Measurements from ENCODE around the gene PKD2L2. TPM values are rescaled to one million over a fixed set of nuclear protein-coding genes. Genes with fewer than 3 reads are reported as not detected.

PKD2L2 gene
- total RNA-seq, 2 experiments from 2014 or later = not detected

DNA sequence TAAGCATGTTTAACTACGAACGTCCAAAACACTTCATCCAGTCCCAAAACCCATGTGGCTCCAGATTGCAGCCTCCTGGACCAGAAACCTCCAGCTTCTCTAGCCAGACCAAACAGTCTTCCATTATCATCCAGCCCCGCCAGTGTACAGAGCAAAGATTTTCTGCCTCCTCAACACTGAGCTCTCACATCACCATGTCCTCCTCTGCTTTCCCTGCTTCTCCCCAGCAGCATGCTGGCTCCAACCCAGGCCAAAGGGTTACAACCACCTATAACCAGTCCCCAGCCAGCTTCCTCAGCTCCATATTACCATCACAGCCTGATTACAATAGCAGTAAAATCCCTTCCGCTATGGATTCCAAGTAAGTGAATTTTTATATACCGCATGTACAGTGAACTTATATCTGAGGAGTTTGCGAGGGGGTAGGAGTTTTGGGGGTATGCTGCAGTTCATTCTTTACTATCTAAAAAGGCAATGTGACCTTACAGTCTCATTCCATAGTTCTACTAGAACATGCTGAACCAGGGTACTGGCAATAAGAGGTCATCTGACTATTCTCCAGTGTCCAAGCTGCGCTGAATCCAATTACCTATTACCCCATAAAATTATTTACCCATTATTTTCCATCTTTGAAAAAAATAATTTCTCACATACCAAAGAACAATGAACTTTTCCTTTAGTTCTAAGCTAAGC is 18.5 kb upstream of the PKD2L2 start:
- intact Hi-C loops (cut with micrococcal nuclease) = no loop called here
- Mint-ChIP-seq H3K27me3 (no peaks in the 10 kb centered on the region), H3K27ac (no peak overlapping the region), H3K4me3 (no peak overlapping the region), H3K36me3 (ENCODE audit: low read depth) (no peaks in the 10 kb centered on the region), H3K4me1 (ENCODE audit: low read depth) (no peaks in the 10 kb centered on the region), H3K9me3 (no peaks in the 10 kb centered on the region)
- TF ChIP-seq, protein P1, sequence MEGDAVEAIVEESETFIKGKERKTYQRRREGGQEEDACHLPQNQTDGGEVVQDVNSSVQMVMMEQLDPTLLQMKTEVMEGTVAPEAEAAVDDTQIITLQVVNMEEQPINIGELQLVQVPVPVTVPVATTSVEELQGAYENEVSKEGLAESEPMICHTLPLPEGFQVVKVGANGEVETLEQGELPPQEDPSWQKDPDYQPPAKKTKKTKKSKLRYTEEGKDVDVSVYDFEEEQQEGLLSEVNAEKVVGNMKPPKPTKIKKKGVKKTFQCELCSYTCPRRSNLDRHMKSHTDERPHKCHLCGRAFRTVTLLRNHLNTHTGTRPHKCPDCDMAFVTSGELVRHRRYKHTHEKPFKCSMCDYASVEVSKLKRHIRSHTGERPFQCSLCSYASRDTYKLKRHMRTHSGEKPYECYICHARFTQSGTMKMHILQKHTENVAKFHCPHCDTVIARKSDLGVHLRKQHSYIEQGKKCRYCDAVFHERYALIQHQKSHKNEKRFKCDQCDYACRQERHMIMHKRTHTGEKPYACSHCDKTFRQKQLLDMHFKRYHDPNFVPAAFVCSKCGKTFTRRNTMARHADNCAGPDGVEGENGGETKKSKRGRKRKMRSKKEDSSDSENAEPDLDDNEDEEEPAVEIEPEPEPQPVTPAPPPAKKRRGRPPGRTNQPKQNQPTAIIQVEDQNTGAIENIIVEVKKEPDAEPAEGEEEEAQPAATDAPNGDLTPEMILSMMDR (IDR thresholded peaks at IDR 0.05) = no peak
- CTCF ChIA-PET = interaction anchor here (0.9 kb wide), 1 partner anchor 11 kb away, joined by 3 read pairs; no protein-coding TSS in a partner anchor
- DNase-seq (no peak), ATAC-seq (no peak)
- POLR2A ChIA-PET = no interaction called here

DNA sequence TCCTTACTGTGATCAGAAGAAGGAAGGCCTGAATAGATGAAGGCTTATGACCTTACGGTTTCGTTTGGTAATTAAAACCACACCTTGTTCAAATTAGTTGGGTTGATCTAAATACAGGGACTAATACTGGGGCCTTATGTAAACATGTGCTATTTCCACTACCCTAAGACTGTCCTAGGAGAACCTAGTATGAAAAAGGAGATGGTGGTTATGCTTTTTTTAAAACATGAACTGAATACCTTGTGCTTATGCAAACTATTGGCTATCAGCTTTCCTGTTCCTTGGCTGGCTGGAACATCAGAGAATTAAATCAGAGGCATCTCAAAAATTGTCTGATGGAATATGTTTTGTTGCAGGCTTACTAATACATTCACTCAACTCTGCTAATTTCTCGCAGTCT is 17.7 kb upstream of the PKD2L2 start:
- no peaks in the 10 kb centered on the region for H3K36me3 Mint-ChIP-seq (ENCODE audit: low read depth)
- TF ChIP-seq, protein P1 (IDR thresholded peaks at IDR 0.05) = no peak
- no peaks in the 10 kb centered on the region for H3K4me1 Mint-ChIP-seq (ENCODE audit: low read depth)
- ChIA-PET CTCF (no interaction called here), POLR2A (interaction anchor here (1.1 kb wide), 1 partner anchor 17 kb away, joined by 4 read pairs; the partner anchor contains the start of gene PKD2L2)
- ATAC-seq = no peak
- intact Hi-C loops (cut with micrococcal nuclease) = no loop called here
- H3K27me3 Mint-ChIP-seq = no peaks in the 10 kb centered on the region
- no peaks in the 10 kb centered on the region for H3K9me3 Mint-ChIP-seq
- H3K4me3 Mint-ChIP-seq = no peak overlapping the region
- no peak for DNase-seq
- no peak overlapping the region for H3K27ac Mint-ChIP-seq

DNA sequence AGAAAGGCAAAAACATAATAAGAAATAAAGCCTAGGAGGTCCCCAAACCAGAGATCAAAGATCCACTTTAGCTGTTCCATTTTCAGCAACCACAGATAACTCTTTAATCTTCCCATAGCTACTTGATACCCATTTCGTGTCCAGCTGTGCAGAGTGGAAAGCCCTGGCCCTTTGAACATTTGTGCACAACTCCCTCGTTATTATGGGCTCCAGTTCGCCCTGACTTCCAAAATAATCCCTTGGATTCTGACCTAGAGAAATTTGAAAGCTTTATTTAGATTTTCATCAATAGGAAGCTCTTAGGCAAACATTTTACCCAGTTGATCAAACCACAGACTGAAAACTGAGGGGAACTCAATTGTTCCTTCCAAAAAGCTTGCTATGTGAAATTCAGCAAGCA is 16.8 kb upstream of the PKD2L2 start:
- Mint-ChIP-seq H3K36me3 (ENCODE audit: low read depth) (no peaks in the 10 kb centered on the region), H3K4me3 (no peak overlapping the region), H3K9me3 (no peaks in the 10 kb centered on the region), H3K4me1 (ENCODE audit: low read depth) (no peaks in the 10 kb centered on the region), H3K27ac (no peak overlapping the region), H3K27me3 (no peaks in the 10 kb centered on the region)
- DNase-seq = no peak
- CTCF ChIA-PET = interaction anchor here (0.6 kb wide), 1 partner anchor 94 kb away, joined by 3 read pairs; no protein-coding TSS in a partner anchor
- intact Hi-C loops (cut with micrococcal nuclease) = no loop called here
- POLR2A ChIA-PET = no interaction called here
- TF ChIP-seq, protein P1 (IDR thresholded peaks at IDR 0.05) = no peak
- no peak for ATAC-seq

DNA sequence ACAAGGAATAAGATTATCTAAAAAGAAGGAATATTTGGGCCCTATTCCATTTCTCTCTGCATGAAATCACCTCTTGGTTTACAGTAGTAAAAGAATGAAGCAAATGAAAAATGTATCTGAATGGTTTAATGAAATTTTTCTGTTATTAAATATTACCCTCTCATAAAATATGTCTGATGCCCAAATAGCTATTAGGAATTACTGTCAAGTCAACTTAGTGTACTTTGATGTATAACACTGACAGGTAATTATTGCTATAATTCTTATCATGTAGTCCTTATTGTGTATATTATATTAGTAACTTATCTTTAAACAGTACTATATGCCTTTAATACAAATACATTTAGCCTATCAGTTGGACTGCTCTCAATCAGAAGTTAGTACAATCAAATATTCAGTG is 13.2 kb upstream of the PKD2L2 start:
- TF ChIP-seq, protein P1 (IDR thresholded peaks at IDR 0.05) = no peak
- no peak for DNase-seq
- no peak overlapping the region for H3K4me3 Mint-ChIP-seq
- no peaks in the 10 kb centered on the region for H3K27me3 Mint-ChIP-seq
- intact Hi-C loops (cut with micrococcal nuclease) = no loop called here
- ChIA-PET POLR2A (interaction anchor here (0.7 to 1.8 kb wide), 2 partner anchors 13 to 14 kb away, joined by 3 to 4 read pairs; partner anchors contain the start of gene PKD2L2), CTCF (interaction anchor here (1.0 to 2.4 kb wide), 4 partner anchors 11 to 193 kb away, joined by 4 to 6 read pairs (median 6); no protein-coding TSS in a partner anchor)
- no peak overlapping the region for H3K27ac Mint-ChIP-seq
- H3K4me1 Mint-ChIP-seq (ENCODE audit: low read depth) = no peaks in the 10 kb centered on the region
- no peaks in the 10 kb centered on the region for H3K9me3 Mint-ChIP-seq
- no peaks in the 10 kb centered on the region for H3K36me3 Mint-ChIP-seq (ENCODE audit: low read depth)
- ATAC-seq = no peak

DNA sequence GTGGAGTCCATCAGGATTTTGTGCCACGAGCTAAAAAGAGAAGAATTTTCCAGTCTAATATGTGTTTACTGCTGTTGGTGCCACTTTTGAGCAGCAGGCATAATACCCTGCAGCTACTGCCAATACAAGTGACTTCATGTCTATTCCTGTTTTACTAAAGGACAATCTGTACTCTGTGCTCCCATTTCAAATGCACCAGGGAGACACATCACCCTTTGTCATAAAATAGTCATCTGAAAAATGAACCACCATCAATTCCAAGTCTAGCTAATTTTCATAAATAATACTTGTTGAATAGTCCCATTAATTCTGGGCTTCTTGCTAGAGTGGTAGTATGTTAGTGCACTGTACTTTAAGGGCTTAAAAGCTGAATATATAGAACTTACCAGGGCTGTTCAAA is 8.9 kb upstream of the PKD2L2 start:
- no peaks in the 10 kb centered on the region for H3K36me3 Mint-ChIP-seq (ENCODE audit: low read depth)
- intact Hi-C loops (cut with micrococcal nuclease) = no loop called here
- no peaks in the 10 kb centered on the region for H3K27me3 Mint-ChIP-seq
- no peaks in the 10 kb centered on the region for H3K4me1 Mint-ChIP-seq (ENCODE audit: low read depth)
- ATAC-seq = no peak
- POLR2A ChIA-PET = interaction anchor here (1.8 kb wide), 1 partner anchor 9 kb away, joined by 5 read pairs; the partner anchor contains the start of gene PKD2L2
- no peaks in the 10 kb centered on the region for H3K9me3 Mint-ChIP-seq
- no peak for DNase-seq
- CTCF ChIA-PET = interaction anchor here (0.8 to 1.4 kb wide), 2 partner anchors 9 to 101 kb away, joined by 3 to 4 read pairs; partner anchors contain the start of gene PKD2L2
- TF ChIP-seq, protein P1 (IDR thresholded peaks at IDR 0.05) = no peak
- H3K27ac Mint-ChIP-seq = no peak overlapping the region
- H3K4me3 Mint-ChIP-seq = no peak overlapping the region

Data from activated CD8-positive, alpha-beta T cell treated with anti-CD3 and anti-CD28 coated beads for 36 hours (primary cell).